OCI-M2 (cell line): ENCODE data around the gene DUSP7.

Experiments
- DNase-seq: peaks from one replicate; lab custom pipeline; 2025; ENCODE audit not compliant: unreplicated experiment; lab: John Stamatoyannopoulos, UW

Gene DUSP7

DNA sequence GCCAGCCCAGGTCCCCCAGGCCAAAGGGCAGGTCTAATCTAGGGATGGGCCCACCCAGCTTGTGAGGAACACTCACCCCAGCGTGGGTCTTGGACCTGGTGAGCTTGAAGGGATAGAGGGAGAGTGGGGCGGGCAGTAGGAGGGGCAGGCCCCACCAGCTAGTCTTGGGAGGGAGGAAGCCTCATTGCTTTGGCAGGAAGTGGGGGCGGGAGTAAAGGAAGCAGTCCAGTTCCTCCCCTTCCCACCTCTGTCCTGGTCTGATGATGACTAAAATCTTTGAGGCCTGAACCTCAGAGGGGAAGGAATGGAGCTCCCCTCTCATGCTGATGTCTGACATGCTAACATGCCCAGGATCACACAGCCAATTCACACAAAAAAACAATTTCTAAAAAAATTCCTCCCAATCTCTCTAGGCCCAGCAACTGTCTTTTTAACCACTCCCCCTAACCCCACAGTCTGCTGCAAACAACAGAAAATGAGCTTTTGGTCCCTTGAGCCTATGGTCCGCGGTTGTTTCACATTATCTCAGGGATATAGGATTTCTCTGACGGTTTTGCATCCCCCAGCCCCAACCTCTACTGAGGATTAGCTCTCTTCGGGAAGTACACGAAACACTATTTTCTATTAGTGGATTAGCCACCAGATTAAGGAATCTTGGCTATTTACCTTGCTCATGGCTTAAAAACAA lies 30.7 kb upstream of the DUSP7 start:
- DNase-seq = no peak

DNA sequence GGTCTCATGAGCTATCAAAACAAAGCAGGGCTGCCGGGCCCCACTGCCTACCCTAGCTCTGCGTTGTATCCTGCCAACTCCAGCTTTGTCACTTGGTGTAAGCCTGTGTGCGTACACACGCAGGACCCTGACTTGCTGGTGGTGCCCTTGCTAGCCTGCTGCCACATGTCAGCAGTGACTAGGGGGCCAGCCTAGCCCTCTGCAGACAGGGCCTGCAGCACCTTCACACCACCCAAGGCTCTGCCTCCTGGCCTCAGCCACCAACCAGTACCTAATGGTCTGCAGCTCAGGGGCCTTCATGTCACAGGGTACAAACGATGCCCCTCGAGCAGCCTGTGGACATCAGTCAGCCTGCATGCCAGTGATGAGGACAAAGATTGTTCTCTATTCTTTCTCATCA lies 30.1 kb upstream of the DUSP7 start:
- DNase-seq = no peak

DNA sequence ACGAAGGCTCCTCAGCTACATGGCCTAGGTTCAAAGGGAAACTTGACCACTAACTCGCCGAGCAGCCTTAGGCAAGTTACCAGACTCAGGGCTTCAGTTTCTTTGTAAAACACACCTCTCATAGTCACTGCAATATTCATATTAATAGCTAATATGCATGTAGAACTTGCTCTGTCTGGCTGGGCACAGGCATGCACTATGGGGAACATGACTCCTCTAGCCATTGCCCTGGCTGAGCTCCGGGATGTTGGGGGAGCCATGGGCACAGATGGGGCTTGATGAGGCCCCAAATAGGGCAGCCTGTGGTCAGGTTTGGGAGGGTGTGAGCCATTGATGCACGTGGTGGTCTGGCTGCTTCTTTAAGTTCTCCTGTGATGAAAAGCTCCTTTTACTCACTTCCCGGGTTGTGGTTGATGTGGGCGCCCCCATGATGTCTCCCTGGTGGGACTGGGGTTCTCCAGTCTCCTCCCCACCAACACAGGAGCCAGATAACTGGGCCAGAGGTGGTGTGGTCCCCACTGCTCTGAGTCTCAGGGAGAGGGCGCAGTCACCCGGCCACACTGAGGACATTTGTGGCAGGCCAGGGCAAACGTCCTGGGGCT lies 29.4 kb upstream of the DUSP7 start:
- DNase-seq = no peak

- DNase-seq = no peak
Measured at GRCh38 chr3:52084954-52085680, 28.7 kb upstream of the DUSP7 start.

- no peak for DNase-seq
Measured at GRCh38 chr3:52084216-52084945, 28.0 kb upstream of the DUSP7 start.

- DNase-seq = no peak
Measured at GRCh38 chr3:52083556-52084087, 27.3 kb upstream of the DUSP7 start.

GRCh38 chr3:52082951-52083350 lies 26.6 kb upstream of the DUSP7 start:
- no peak for DNase-seq

- DNase-seq = no peak
Measured at GRCh38 chr3:52080830-52081719, 24.7 kb upstream of the DUSP7 start.

DNA sequence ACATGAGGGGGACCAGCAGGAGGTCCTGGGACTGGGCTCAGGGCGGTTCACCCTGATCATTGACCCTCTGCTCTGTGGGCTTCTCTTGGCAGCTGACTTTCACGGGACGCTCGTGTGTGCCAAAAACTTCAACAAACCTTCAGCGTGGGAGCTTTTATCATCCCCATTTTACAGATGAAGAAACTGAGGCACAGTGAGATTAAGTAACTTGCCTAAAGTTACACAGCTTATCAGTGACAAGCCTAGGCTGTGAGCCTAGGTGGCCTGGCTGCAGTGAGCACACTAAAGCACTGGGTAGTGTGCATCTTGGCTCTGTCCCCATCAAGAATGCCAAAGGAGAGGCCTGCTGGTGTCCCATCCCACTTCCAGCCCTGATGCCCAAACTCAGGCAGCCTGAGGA lies 23.6 kb upstream of the DUSP7 start:
- no peak for DNase-seq

GRCh38 chr3:52078781-52079560 lies 22.6 kb upstream of the DUSP7 start:
- no peak for DNase-seq

DNA sequence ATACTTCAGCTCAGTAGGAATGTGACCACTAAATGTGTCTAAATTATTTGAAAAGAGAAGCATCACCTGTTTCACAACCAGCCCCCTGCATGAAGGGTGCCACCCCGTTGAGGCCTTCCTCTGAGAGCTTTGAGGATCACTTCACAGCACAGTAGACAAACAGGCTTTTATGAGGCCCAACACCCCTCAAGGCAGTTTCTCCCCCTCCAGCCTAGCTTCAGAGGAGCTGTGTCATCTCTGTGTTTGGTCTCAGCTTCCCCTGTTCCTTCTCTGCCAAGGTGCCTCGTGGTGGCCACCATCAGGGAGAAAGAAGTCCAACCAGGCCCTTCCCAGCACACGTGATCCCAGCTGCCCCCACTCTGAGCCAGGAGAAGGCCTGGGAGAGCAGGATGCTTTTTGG lies 21.6 kb upstream of the DUSP7 start:
- no peak for DNase-seq

DNA sequence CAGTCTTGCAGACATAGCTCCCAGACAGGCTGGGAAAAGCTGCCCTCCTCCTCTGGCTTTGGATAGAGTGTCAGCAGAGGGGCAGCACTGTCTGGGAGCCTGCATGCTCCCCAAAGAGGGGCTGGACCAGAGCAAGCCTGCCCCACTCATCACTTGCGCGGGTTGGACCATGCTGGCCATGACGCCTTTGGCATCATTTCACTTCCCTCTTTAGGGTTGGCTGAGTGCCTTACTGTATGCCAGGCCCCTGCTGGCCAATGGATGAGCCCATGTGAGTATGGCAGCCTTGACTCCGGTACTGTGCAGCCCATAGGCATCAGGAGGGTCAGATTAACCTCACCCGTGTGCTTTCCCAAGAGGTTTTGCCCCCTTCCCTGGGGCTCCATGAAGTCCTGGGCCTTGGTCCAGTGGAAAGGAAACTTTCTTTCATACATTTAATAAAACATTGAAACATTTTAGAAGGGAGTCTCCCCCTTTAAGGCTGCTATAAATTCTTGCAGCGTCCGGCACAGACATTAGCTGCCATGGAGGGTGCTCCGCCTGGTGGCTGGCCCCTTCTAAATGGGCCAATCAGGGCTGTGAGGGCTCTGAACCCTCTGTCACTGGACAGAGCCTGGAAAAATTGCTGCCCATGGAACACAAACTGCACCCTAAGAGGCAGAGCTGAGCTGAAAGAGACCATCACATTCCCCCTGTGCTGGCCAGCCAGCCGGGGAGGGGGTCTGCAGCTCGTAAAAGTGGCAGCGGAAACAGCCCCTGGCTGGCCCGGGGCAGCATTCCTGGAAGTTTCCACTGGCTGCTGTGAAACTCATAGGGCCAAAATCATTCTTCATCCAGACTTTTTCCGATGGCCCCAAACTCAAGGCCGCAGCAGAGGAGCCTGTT lies 20.8 kb upstream of the DUSP7 start:
- DNase-seq = no peak

- DNase-seq = no peak
Measured at GRCh38 chr3:52073490-52073889, 17.1 kb upstream of the DUSP7 start.

DNA sequence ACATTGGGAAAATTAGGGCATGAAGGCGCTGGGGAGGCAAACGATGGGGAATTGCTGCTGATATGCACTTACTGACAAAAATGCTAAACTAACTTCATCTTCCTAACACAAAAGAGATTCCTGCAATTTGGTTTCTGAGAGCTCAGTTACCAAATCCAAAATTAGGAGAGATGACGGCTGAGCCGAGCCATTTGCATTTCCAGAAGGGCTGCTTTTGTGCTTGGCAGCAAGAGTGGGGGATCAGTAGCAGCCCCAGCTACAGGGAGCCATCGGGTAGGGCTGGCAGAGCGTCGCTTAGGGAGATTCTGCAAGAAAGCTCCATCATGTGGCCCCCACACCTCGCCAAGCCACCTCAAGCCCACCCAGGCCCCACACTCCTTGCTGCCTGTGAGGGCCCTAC lies 16.1 kb upstream of the DUSP7 start:
- no peak for DNase-seq

GRCh38 chr3:52072020-52072419 lies 15.6 kb upstream of the DUSP7 start:
- DNase-seq = no peak

GRCh38 chr3:52070724-52071621 lies 14.6 kb upstream of the DUSP7 start:
- no peak for DNase-seq

- no peak for DNase-seq
Measured at GRCh38 chr3:52069855-52070254, 13.5 kb upstream of the DUSP7 start.

- no peak for DNase-seq
Measured at GRCh38 chr3:52069135-52069534, 12.8 kb upstream of the DUSP7 start.
